ENCODE results near the gene TIMP4.

The TIMP4 gene

DNA sequence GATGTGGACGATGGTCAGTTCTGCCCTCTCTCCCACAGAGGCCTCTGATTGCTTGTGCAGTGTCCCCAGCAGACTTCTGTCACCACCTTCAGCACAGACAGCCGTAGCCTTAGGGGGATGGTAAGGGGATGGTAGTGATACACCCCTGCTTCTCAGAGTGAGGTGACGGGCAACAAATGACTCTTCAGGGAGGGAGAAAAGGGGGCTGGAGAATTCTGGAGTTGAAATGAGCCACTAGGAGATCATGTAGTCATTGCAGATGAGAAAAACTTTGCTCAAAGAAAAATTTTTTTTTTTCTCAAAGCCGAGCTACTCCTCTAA is 29.6 kb upstream of the TIMP4 start:
- Histone ChIP-seq H3K9me2 (replicated peaks; ENCODE audit: low read depth, low read length) (no peaks in the 10 kb centered on the region), H3K4me2 (ENCODE audit: low read depth, low read length, poor library complexity, severe bottlenecking) (peak overlapping the region; percentile 50), H3F3A (ENCODE audit: low read depth) (no peaks in the 10 kb centered on the region)

DNA sequence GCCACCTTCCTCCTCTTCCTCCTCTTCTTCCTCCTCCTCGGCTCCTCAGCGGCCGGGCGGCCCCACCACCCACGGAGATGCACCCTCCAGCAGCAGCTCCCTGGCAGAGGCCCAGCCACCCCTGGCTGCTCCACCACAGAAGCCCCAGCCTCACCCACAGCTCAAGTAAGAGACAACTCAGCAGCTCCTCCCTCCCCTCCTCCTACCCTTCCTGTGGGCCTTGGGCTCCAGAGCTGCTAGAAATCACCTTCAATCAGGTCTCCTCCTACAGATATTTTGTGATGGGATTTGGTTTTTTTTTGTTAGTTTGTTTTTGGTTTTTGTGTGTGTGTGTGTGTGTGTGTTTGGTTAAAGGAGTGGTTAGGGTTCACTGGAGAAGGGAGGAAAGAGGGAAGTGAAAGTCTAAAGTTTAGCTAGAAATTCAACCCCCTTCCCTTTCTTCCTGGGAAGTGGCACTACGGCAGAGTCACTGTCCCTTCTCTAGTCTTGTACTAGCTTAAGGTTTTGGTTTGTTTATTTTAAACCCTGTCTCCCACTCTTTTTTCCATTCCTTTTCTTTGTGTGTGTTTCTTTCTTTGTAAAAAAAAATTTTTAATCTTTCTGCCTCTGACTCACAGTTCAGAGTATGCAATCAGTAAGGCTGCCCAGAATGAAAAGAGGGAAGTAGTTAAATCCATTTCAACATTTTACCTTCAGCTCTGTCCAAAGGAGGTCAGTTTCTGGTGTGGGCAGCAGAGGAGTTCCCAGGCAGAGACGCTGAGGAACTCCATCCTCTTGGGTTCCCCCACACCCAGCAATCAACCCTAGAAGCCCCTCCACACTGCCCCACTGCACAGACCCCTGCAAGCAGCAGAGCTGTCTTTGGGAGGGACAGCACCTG is 29.0 kb upstream of the TIMP4 start:
- Histone ChIP-seq H3K9me2 (replicated peaks; ENCODE audit: low read depth, low read length) (no peaks in the 10 kb centered on the region), H4K20me1 (ENCODE audit: insufficient read depth, low read length, poor library complexity, severe bottlenecking) (no peaks in the 10 kb centered on the region), H3K27me3 (ENCODE audit: insufficient read depth, low read length, poor library complexity, severe bottlenecking) (no peaks in the 10 kb centered on the region), H3F3A (ENCODE audit: low read depth) (no peaks in the 10 kb centered on the region), H3K4me3 (ENCODE audit: low read length, poor library complexity, severe bottlenecking) (peak overlapping the region; percentile 11), H3K9ac (ENCODE audit: low read depth, low read length, poor library complexity, severe bottlenecking) (peak overlapping the region; percentile 5), H3K79me2 (ENCODE audit: insufficient read depth, low read length) (no peaks in the 10 kb centered on the region), H2AFZ (ENCODE audit: low read length) (no peak overlapping the region), H3K9me3 (ENCODE audit: insufficient read depth, low read depth, low read length) (no peaks in the 10 kb centered on the region), H3K4me1 (ENCODE audit: insufficient read depth, low read length, poor library complexity, severe bottlenecking) (peaks cover 46% of the 10 kb centered on the region), H3K36me3 (ENCODE audit: insufficient read depth, low read length) (no peaks in the 10 kb centered on the region), H3K4me2 (ENCODE audit: low read depth, low read length, poor library complexity, severe bottlenecking) (peak overlapping the region; percentile 50)
- TF ChIP-seq, protein P1, sequence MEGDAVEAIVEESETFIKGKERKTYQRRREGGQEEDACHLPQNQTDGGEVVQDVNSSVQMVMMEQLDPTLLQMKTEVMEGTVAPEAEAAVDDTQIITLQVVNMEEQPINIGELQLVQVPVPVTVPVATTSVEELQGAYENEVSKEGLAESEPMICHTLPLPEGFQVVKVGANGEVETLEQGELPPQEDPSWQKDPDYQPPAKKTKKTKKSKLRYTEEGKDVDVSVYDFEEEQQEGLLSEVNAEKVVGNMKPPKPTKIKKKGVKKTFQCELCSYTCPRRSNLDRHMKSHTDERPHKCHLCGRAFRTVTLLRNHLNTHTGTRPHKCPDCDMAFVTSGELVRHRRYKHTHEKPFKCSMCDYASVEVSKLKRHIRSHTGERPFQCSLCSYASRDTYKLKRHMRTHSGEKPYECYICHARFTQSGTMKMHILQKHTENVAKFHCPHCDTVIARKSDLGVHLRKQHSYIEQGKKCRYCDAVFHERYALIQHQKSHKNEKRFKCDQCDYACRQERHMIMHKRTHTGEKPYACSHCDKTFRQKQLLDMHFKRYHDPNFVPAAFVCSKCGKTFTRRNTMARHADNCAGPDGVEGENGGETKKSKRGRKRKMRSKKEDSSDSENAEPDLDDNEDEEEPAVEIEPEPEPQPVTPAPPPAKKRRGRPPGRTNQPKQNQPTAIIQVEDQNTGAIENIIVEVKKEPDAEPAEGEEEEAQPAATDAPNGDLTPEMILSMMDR (conservative IDR thresholded peaks at IDR 0.05; ENCODE audit: low read length), result no peak
- TF ChIP-seq EZH2phosphoT487 (IDR thresholded peaks at IDR 0.05; ENCODE audit: borderline replicate concordance), result no peak

More for the DNA sequence above, 29.6 kb upstream of the TIMP4 start:
- H3K9ac ChIP-seq (ENCODE audit: low read depth, low read length, poor library complexity, severe bottlenecking), result peak overlapping the region; percentile 5
- no peaks in the 10 kb centered on the region for H3K36me3 ChIP-seq (ENCODE audit: insufficient read depth, low read length)
- no peaks in the 10 kb centered on the region for H4K20me1 ChIP-seq (ENCODE audit: insufficient read depth, low read length, poor library complexity, severe bottlenecking)
- no peaks in the 10 kb centered on the region for H3K27me3 ChIP-seq (ENCODE audit: insufficient read depth, low read length, poor library complexity, severe bottlenecking)
- H3K9me3 ChIP-seq (ENCODE audit: insufficient read depth, low read depth, low read length), result no peaks in the 10 kb centered on the region
- H2AFZ ChIP-seq (ENCODE audit: low read length), result no peak overlapping the region
- H3K79me2 ChIP-seq (ENCODE audit: insufficient read depth, low read length), result no peaks in the 10 kb centered on the region
- TF ChIP-seq, protein P1 (conservative IDR thresholded peaks at IDR 0.05; ENCODE audit: low read length), result no peak
- TF ChIP-seq EZH2phosphoT487 (IDR thresholded peaks at IDR 0.05; ENCODE audit: borderline replicate concordance), result no peak
- no peak overlapping the region for H3K4me3 ChIP-seq (ENCODE audit: low read length, poor library complexity, severe bottlenecking)
- peaks cover 52% of the 10 kb centered on the region for H3K4me1 ChIP-seq (ENCODE audit: insufficient read depth, low read length, poor library complexity, severe bottlenecking)

DNA sequence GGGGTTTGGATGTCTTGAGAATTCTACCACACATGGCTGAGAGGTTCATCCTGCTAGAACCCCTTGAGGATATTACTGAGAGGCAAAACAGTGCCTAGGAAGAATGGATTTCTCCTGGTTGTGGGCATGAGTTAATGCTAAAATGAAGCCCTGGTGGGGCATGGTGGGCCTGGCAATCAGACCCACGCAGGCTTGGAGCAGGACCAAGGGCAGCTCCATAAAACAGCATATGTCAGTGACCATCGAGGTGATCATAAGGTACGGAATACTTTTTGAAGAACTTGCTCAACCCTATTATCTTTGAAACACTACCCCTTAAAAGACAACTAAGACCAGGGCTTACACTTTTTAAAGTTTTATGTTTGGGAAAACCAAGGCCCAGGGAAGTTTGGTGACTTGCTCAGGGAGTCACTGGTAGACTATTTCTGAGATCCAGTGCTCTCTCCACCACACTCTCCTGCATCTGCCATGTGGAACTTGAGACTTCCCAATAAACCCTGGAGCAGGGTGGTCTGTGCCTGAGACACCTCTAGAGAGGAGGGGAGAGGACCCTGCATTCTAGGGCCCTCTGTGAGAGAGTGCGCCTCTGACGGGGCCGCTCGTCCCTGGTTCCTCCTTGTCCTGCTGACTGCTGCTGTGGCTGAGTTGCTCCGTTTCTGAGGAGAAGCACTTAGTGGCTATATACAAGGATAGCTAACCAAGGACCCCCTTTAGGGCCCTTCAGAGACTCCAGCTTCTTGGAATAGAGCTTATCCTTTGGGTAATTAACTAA is 28.0 kb upstream of the TIMP4 start:
- Histone ChIP-seq H3K9ac (ENCODE audit: low read depth, low read length, poor library complexity, severe bottlenecking) (no peak overlapping the region), H3F3A (ENCODE audit: low read depth) (no peaks in the 10 kb centered on the region), H3K4me1 (ENCODE audit: insufficient read depth, low read length, poor library complexity, severe bottlenecking) (peaks cover 50% of the 10 kb centered on the region), H2AFZ (ENCODE audit: low read length) (no peak overlapping the region), H3K9me3 (ENCODE audit: insufficient read depth, low read depth, low read length) (no peaks in the 10 kb centered on the region), H3K4me2 (ENCODE audit: low read depth, low read length, poor library complexity, severe bottlenecking) (peak overlapping the region; percentile 50), H3K4me3 (ENCODE audit: low read length, poor library complexity, severe bottlenecking) (no peak overlapping the region), H3K27me3 (ENCODE audit: insufficient read depth, low read length, poor library complexity, severe bottlenecking) (no peaks in the 10 kb centered on the region), H4K20me1 (ENCODE audit: insufficient read depth, low read length, poor library complexity, severe bottlenecking) (no peaks in the 10 kb centered on the region), H3K79me2 (ENCODE audit: insufficient read depth, low read length) (no peaks in the 10 kb centered on the region), H3K9me2 (replicated peaks; ENCODE audit: low read depth, low read length) (no peaks in the 10 kb centered on the region), H3K36me3 (ENCODE audit: insufficient read depth, low read length) (no peaks in the 10 kb centered on the region)
- TF ChIP-seq, protein P1 (conservative IDR thresholded peaks at IDR 0.05; ENCODE audit: low read length), result no peak
- TF ChIP-seq EZH2phosphoT487 (IDR thresholded peaks at IDR 0.05; ENCODE audit: borderline replicate concordance), result no peak

All from Loucy (cell line).